Ascending aorta (tissue), 2 donors: Measurements from ENCODE around the gene CD22. TPM values are rescaled to one million over a fixed set of nuclear protein-coding genes. Genes with fewer than 3 reads are reported as not detected.

Experiments used
- DNase-seq, 2 donors: peaks; one replicate each; pipeline ENCODE4 v3.0.0-alpha.2; 2019; ENCODE audit warnings: low spot score in 2 of 2
- H3K27ac ChIP-seq, 2 donors: fragments of 200-600 bp; sonication (generic); one replicate each; pipeline ENCODE4 v1.5.1; 2016 to 2017; ENCODE audit warnings: mild to moderate bottlenecking in 1 of 2
- H3K27me3 ChIP-seq: fragments of 200-600 bp; sonication (generic); one replicate; pipeline ENCODE4 v1.5.1; 2017
- H3K36me3 ChIP-seq, 2 donors: fragments of 200-600 bp; sonication (generic); one replicate each; pipeline ENCODE4 v1.5.1; 2016
- H3K4me1 ChIP-seq, 2 donors: fragments of 200-600 bp; sonication (generic); one replicate each; pipeline ENCODE4 v1.5.1; 2016 to 2017; ENCODE audit warnings: mild to moderate bottlenecking in 1 of 2
- H3K4me3 ChIP-seq, 2 donors: fragments of 200-600 bp; sonication (generic); one replicate each; pipeline ENCODE4 v1.5.1; 2016 to 2017; ENCODE audit warnings: mild to moderate bottlenecking in 1 of 2
- H3K9me3 ChIP-seq, 2 donors: fragments of 200-600 bp; sonication (generic); one replicate each; pipeline ENCODE4 v1.5.1; 2016
- CTCF ChIP-seq, 3 experiments: fragments of 200-600 bp in 2 of 3; fragments of 450-650 bp in 1 of 3; sonication (generic) in 2 of 3; IDR thresholded peaks; one replicate each; pipeline ENCODE4 v1.5.1; 2016 to 2019; ENCODE audit warnings: antibody characterized with exemption in 3 of 3, mild to moderate bottlenecking in 1 of 3, moderate library complexity in 1 of 3
- intact Hi-C: fragments of 100-400 bp; cut with DNase I; formaldehyde crosslinking; loops from one replicate; pipeline ENCODE4 v1.15.1; 2023
- total RNA-seq: library from RNA; depleted of rRNA; stranded (reverse); fragments of >200 nt; gene quantifications from one replicate; pipeline ENCODE4 v1.1.0, GENCODE V29; 2016

The CD22 gene
- 0.75 TPM for total RNA-seq

GRCh38 chr19:35328851-35329285 lies at the start of gene CD22:
TSS of gene CD22 (plus strand) at chr19:35329187. CDS start at chr19:35332041, 2,854 bp downstream.
- Histone ChIP-seq H3K4me1 (no peaks in the 10 kb centered on the region), H3K4me3 (no peak within 1 kb of the TSS)
- intact Hi-C loops = no loop called here

GRCh38 chr19:35279374-35279773 lies 49.6 kb upstream of the CD22 start:
- H3K27ac ChIP-seq = no peak overlapping the region
- H3K4me1 ChIP-seq = no peaks in the 10 kb centered on the region
- peaks cover 42 to 51% of the 10 kb centered on the region in 2 donors for H3K36me3 ChIP-seq
- intact Hi-C loops = no loop called here
- H3K27me3 ChIP-seq = no peaks in the 10 kb centered on the region
- TF ChIP-seq CTCF (IDR thresholded peaks at IDR 0.05) = no peak
- no peak for DNase-seq
- no peak overlapping the region for H3K4me3 ChIP-seq
- no peaks in the 10 kb centered on the region for H3K9me3 ChIP-seq

More at GRCh38 chr19:35328851-35329285, at the start of gene CD22:
- Histone ChIP-seq H3K9me3 (no peaks in the 10 kb centered on the region), H3K27me3 (no peaks in the 10 kb centered on the region), H3K36me3 (no peaks in the 10 kb centered on the region), H3K27ac (no peak within 1 kb of the TSS)
- DNase-seq = no peak
- TF ChIP-seq CTCF (IDR thresholded peaks at IDR 0.05) = no peak

GRCh38 chr19:35279985-35280821 lies 48.8 kb upstream of the CD22 start:
- no peak overlapping the region for H3K27ac ChIP-seq
- H3K4me3 ChIP-seq = no peak overlapping the region
- H3K27me3 ChIP-seq = no peaks in the 10 kb centered on the region
- intact Hi-C loops = no loop called here
- no peaks in the 10 kb centered on the region for H3K9me3 ChIP-seq
- H3K36me3 ChIP-seq = peaks cover 33 to 44% of the 10 kb centered on the region in 2 donors
- H3K4me1 ChIP-seq = no peaks in the 10 kb centered on the region
- TF ChIP-seq CTCF (IDR thresholded peaks at IDR 0.05) = no peak
- no peak for DNase-seq

- no peaks in the 10 kb centered on the region for H3K27me3 ChIP-seq
- intact Hi-C loops = no loop called here
- H3K27ac ChIP-seq = no peak overlapping the region
- H3K9me3 ChIP-seq = no peaks in the 10 kb centered on the region
- H3K36me3 ChIP-seq = peaks cover 24 to 33% of the 10 kb centered on the region in 2 donors
- H3K4me3 ChIP-seq = no peak overlapping the region
- DNase-seq = no peak
- H3K4me1 ChIP-seq = no peaks in the 10 kb centered on the region
- no peak for TF ChIP-seq CTCF (IDR thresholded peaks at IDR 0.05)
Observed at GRCh38 chr19:35281303-35281702, 47.7 kb upstream of the CD22 start.

- Histone ChIP-seq H3K4me3 (no peak overlapping the region), H3K4me1 (no peaks in the 10 kb centered on the region), H3K27ac (no peak overlapping the region), H3K9me3 (no peaks in the 10 kb centered on the region), H3K36me3 (peaks cover under 1 to 3% of the 10 kb centered on the region in 2 donors), H3K27me3 (no peaks in the 10 kb centered on the region)
- intact Hi-C loops = no loop called here
- TF ChIP-seq CTCF (IDR thresholded peaks at IDR 0.05) = no peak
- no peak for DNase-seq
Observed at GRCh38 chr19:35284153-35285094, 44.6 kb upstream of the CD22 start.
